Activated T-cell treated with anti-CD3 and anti-CD28 coated beads for 24 hours (primary cell): ENCODE results near the gene ZNF831.

Source experiments
- DNase-seq: peaks from one replicate; pipeline ENCODE4 v3.0.0-alpha.2; 2020; ENCODE audit warnings: low read depth

The ZNF831 gene

GRCh38 chr20:59305908-59306655 is 142.5 kb downstream of the ZNF831 start:
- no peak for DNase-seq

GRCh38 chr20:59307270-59307669 is 143.6 kb downstream of the ZNF831 start:
- no peak for DNase-seq
